HCT116 (cell line): ENCODE results near the gene RBM4B.

Source experiments
- CEBPB ChIP-seq: IDR thresholded peaks from 2 replicates; pipeline ENCODE4 v1.6.1; 2012; ENCODE audit warnings: low read depth
- CTCF ChIP-seq, 3 experiments: fragments of 200-600 bp in 1 of 3; sonication (generic) in 1 of 3; IDR thresholded peaks in 2 of 3; conservative IDR thresholded peaks in 1 of 3; 2 replicates each; pipeline ENCODE4 v1.5.1; 2012 to 2017; ENCODE audit warnings: low read depth in 2 of 3, low read length in 2 of 3, antibody characterized with exemption in 1 of 3, borderline replicate concordance in 1 of 3, control low read depth in 1 of 3, mild to moderate bottlenecking in 1 of 3, mixed read lengths in 1 of 3, mixed run types in 1 of 3, moderate library complexity in 1 of 3; ENCODE audit not compliant: insufficient read depth in 1 of 3
- EGR1 ChIP-seq: IDR thresholded peaks from 2 replicates; pipeline ENCODE4 v1.6.1; 2012; ENCODE audit warnings: low read depth
- EZH2 ChIP-seq: fragments of 200-600 bp; sonication (generic); IDR thresholded peaks from 2 replicates; pipeline ENCODE4 v1.6.1; 2017; ENCODE audit warnings: antibody characterized with exemption, mixed run types
- EZH2phosphoT487 ChIP-seq: fragments of 200-600 bp; IDR thresholded peaks from 2 replicates; pipeline ENCODE4 v1.6.1; 2018; ENCODE audit warnings: antibody characterized with exemption, borderline replicate concordance
- POLR2A ChIP-seq: IDR thresholded peaks from 2 replicates; pipeline ENCODE4 v1.7.0; 2011; ENCODE audit warnings: borderline replicate concordance; ENCODE audit not compliant: insufficient read depth, insufficient read length; ENCODE audit errors: extremely low read depth
- POLR2AphosphoS5 ChIP-seq: IDR thresholded peaks from 2 replicates; pipeline ENCODE4 v1.6.1; 2011; ENCODE audit warnings: mild to moderate bottlenecking, low read depth, low read length, moderate library complexity
- RAD21 ChIP-seq: IDR thresholded peaks from 2 replicates; pipeline ENCODE4 v1.6.1; 2012; ENCODE audit warnings: low read depth, mild to moderate bottlenecking
- REST ChIP-seq: IDR thresholded peaks from 2 replicates; pipeline ENCODE4 v1.6.1; 2012; ENCODE audit warnings: low read depth
- SIN3A ChIP-seq: IDR thresholded peaks from 2 replicates; pipeline ENCODE4 v1.6.1; 2012; ENCODE audit warnings: low read depth
- SP1 ChIP-seq: IDR thresholded peaks from 2 replicates; pipeline ENCODE4 v1.6.1; 2012; ENCODE audit warnings: low read depth
- TCF7L2 ChIP-seq: IDR thresholded peaks from 2 replicates; pipeline ENCODE4 v1.7.0; 2011; ENCODE audit warnings: borderline replicate concordance, inconsistent platforms; ENCODE audit not compliant: insufficient read depth, insufficient read length; ENCODE audit errors: extremely low read depth
- YY1 ChIP-seq: IDR thresholded peaks from 2 replicates; pipeline ENCODE4 v1.6.1; 2011; ENCODE audit warnings: low read length, low read depth, moderate library complexity, mild to moderate bottlenecking; ENCODE audit not compliant: insufficient replicate concordance; ENCODE audit errors: extremely low read depth
- ZBTB33 ChIP-seq: IDR thresholded peaks from 2 replicates; pipeline ENCODE4 v1.6.1; 2011; ENCODE audit warnings: mild to moderate bottlenecking, low read length, moderate library complexity; ENCODE audit not compliant: insufficient replicate concordance; ENCODE audit errors: extremely low read depth

DNA sequence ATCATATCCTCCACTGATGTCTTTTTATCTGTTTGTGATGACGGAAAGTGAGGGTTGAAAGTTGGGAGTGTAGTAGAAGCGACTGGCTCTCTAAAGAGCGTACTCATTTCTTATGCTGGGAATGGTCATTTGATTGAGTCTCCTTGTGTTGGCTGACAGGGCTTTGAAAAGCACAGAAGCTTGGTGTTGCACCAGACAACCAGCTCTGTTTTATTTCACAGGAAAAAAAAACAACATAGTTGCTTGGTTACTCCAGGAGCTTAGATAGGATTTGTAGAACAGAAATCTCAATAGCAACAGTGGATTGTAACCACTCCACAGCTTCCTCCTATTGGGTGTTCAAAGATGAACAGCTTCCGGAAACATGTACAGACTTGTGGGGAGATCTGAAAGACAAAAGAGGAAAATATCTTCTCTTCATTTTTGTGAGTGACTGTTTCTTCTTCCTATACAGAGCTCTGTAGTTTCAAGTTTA is 58.6 kb downstream of the RBM4B start:
- TF ChIP-seq EZH2phosphoT487 (no peak), ZBTB33 (no peak), CTCF (IDR thresholded peaks at IDR 0.05 in 2 of 3, conservative IDR thresholded peaks at IDR 0.05 in 1 of 3; ENCODE audit: borderline replicate concordance in 1 of 3, insufficient read depth in 1 of 3, low read depth in 2 of 3, low read length in 2 of 3) (no peak), POLR2A (no peak), EGR1 (no peak), POLR2AphosphoS5 (no peak), EZH2 (no peak), RAD21 (no peak), YY1 (no peak), TCF7L2 (no peak), SP1 (no peak), CEBPB (no peak), SIN3A (no peak), REST (no peak)
